GM19467 (cell line): Measurements from ENCODE around the gene ANKRD66.

ENCODE experiments used
- ATAC-seq: cut with Tn5 transposase; IDR thresholded peaks from one replicate; pipeline ENCODE4 v1.9.1; 2021; ENCODE audit warnings: mild to moderate bottlenecking, moderate library complexity; ENCODE audit not compliant: unreplicated experiment

Gene ANKRD66

DNA sequence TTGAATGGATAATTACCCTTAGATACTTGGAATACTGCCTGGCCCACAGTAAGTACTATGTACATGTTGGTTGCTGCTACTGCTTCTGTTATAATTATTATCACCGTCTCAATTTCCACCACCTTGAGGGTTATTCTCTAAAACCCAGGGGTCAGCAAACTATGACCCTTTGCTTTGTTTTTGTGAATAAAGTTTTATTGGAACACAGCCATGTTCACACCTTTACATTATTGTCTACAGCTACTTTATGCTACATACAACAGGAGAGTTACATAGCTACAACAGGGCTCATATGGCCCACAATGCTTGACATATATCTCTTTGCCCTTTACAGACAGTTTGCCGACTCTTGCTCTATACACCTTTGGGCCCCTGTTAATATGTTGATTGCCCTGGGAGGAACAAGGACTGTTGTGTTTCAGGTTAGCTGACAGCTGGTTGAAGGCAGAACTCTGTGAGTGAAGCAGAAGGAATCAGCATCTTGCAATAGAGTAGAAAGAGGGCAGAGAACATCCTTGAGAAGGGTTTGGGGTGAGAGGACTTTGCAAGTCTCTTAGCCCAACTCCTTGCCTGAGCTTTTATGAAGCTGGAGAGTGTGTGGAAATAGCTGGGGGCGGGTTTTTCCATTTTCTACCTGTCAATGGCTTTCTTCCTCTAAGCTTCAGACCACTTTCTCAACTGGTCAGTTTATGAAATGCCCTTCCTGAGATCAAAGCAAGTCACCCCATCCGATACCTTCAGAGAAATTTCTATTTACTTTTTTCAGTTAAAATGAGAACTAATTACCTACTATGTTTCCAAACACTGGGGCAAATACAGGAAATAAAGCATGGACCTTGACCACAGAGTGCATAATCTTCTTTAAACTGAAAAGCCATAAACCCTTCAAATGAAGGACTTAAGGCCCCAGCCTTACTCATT is 43.0 kb downstream of the ANKRD66 start:
- ATAC-seq: no peak

DNA sequence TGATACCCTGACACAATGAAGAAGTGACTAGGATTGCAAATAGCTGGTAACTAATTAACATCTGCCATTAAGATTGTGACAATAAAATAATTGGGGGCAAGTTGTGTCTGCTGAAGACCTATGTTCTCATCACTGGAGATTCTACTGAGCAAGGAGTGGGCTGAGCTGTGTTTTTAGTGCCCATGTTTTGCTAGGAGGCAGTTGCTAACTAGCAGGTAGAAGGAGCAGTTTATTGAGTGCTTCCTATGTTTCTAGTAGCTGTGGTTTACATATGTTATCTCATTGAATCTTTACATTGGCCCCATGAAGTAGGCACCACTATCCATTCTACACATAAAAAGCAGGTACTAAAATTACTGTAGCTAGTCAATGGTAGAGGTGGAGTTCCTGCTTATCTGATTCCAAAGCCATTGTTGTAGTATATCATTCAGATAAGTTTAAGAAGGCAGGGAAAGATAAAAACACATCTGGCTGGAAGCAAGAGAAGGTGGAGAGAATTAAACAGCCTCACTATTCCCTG is 43.7 kb downstream of the ANKRD66 start:
- ATAC-seq: no peak

DNA sequence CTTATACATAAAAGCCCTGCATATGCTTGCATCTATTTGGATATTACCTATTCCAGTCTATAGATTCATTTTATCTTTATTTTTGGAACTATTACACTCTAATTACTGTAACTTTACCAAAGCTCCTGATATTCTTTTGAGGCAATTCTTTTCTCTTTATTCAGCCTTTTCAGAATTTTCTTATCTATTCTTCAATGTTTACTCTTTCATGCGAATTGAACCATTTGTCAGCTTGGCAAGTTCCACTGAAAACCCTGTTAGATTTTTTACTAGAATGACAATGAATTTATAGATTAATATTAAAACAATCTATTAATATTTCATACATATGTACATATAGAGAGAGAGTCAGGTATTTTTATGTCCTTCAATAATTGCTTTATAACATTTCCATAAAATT is 45.9 kb downstream of the ANKRD66 start:
- ATAC-seq: no peak

DNA sequence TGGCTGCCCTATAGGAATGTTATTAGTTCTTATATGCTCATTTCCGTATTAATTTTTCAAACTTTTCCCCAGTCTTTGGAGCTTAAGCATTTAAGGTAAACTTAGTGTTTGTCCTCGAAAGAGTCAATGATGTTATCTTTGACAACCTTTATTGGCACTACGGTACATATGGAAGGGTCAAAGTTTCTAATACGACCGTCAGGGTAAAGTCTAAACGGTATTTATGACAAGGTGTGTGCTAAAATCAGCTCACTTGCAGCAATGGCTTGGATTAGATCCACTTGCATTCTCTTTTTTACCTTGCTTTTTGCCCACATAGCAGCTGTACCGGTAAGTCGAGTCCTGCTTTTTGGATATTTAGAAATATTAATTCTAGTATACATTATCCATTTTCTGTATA is 46.4 kb downstream of the ANKRD66 start, which contains the start of gene MEP1A:
TSS of gene MEP1A (plus strand) at position 252 of the 400 bp plus-strand sequence. CDS start at position 262, 10 bp downstream.
- ATAC-seq: no peak

DNA sequence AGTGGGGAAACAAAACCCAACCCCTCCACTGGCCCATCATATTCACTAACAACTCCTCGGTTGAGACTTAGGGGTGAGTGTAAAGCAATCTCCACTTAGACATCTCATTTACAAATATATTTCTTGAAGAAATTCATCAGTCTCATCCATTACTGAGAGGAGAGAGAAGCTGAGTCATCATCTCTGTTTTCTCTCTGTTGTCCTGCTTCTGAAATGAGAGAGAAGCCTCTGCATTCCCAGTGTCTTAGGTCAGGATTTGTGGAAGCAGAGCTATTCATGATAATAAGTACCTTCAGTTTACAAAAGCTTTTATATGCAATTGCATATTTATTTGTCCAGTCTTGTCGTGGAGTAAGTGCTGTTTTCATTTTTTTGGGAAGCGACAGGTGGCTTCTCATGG is 47.3 kb downstream of the ANKRD66 start:
- ATAC-seq: no peak

DNA sequence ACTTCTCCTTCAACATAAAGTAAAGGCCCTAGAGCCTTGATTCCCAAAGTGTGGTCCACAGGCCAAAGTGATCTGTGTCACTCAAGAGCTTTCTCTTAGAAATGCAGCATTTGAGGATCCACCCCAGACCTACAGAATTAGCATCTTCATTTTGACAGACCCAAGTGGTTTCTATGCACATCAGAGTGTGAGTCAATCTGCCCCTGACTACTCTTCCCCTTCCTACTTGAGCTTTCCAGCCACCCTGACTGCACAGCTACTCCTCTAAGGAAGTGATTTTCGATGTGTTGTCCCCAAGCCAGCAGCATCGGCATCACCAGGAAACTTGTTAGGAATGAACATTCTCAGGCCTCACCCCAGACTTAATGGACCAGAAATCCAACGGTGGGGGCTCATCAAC is 49.1 kb downstream of the ANKRD66 start:
- ATAC-seq: no peak

DNA sequence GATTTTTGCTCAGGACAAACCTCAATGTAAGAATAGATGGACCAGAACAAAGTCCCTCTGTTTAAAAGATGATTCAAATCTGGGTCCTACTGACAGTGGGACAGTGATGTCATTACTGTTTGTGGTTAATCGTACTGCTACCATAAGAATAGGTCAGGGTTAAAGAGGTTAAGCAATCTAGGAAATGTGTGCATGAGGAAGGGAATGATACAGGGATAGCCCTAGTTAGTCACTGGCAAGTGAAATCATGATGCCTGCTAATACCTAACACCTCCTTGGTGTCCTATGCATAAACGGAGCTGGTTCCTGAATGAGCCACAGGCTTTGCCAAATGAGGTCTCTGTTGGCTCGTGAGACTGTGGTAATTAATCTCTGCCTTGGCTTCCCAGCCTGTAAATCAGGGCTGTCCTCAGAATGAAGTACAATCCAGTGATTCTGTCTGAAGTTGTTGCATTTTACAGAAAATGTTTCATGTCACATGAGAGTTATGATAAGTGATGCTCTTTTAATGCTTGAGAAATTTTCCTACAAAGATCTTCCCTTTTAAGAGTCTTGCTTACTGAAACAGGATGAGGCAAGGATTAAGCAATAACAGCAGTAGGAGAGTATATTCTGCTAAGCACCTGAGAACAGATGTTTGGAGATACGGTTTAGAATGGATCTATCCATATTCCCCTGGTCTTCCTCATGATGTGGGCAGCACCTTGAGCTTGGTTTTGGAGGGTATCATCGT is 50.3 kb downstream of the ANKRD66 start:
- no peak for ATAC-seq

DNA sequence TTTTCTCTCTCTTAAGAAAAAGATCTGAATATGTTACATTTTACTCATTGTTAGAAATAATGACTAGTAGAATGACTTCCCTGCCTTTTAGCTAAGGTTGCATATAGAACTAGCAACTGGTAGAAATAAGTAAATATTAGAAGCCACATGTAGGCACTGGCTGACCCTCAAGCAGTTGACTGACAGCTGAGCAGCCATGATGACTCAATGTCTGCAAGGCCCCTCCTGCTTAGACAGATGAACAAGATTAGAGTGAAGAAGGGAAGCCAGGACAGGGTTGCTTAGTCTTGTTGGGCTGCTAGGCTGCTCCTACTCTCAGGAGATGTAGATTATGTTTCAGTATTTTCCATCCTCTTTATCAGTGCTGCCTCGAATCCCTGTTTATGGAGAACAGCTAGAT is 52.9 kb downstream of the ANKRD66 start:
- ATAC-seq: no peak

DNA sequence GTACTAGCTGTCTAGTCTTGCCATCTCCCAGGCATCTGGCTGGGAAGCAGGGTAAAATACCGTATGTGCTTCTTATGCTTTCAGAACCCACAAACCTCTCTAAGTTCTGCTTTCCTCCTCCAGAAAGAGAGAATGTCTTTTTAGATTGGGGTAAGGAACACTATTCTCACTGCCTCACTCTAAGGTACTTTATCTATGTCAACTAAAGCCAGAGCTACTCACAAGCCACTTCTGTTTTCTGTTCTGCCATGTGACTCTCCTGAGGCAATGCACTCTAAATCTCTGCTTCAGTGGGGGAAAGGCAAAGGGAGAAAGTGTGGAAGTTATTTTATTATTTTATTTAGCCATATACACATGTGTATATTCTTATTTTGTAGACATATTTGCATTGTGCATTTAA is 62.1 kb downstream of the ANKRD66 start:
- ATAC-seq: no peak
